IPS-20b (cell line): ENCODE measurements around the gene ATXN7L3.

Experiments used
- H3K27ac ChIP-seq: one replicate; pipeline ENCODE4 v1.5.1; 2013; ENCODE audit warnings: low read length
- H3K27me3 ChIP-seq: 2 replicates; pipeline ENCODE4 v1.6.1; 2013; ENCODE audit warnings: mild to moderate bottlenecking, low read length, inconsistent platforms; ENCODE audit not compliant: insufficient read depth
- H3K36me3 ChIP-seq: 2 replicates; pipeline ENCODE4 v1.6.1; 2013; ENCODE audit warnings: low read depth, mild to moderate bottlenecking, inconsistent platforms, low read length, moderate library complexity; ENCODE audit not compliant: insufficient read depth
- H3K4me1 ChIP-seq: 2 replicates; pipeline ENCODE4 v1.6.1; 2013; ENCODE audit warnings: mild to moderate bottlenecking, control low read depth, inconsistent platforms, low read length, moderate library complexity; ENCODE audit not compliant: insufficient read depth
- H3K4me3 ChIP-seq: 2 replicates; pipeline ENCODE4 v1.5.1; 2013; ENCODE audit warnings: mild to moderate bottlenecking, low read length, inconsistent platforms
- H3K9ac ChIP-seq: 2 replicates; pipeline ENCODE4 v1.6.1; 2013; ENCODE audit warnings: low read depth, mild to moderate bottlenecking, inconsistent platforms, low read length, moderate library complexity
- H3K9me3 ChIP-seq: 2 replicates; pipeline ENCODE4 v1.6.1; 2013; ENCODE audit warnings: mild to moderate bottlenecking, low read depth, low read length, inconsistent platforms; ENCODE audit not compliant: insufficient read depth

Gene ATXN7L3

GRCh38 chr17:44206825-44207155 is 7.1 kb upstream of the ATXN7L3 start:
- H3K4me3 ChIP-seq, result no peak overlapping the region
- H3K4me1 ChIP-seq, result peaks cover 3% of the 10 kb centered on the region; the same call in 1 of the 2 replicates
- H3K27me3 ChIP-seq, result no peaks in the 10 kb centered on the region
- H3K9ac ChIP-seq, result no peak overlapping the region
- H3K27ac ChIP-seq, result no peak overlapping the region
- H3K9me3 ChIP-seq, result no peaks in the 10 kb centered on the region
- peaks cover 52% of the 10 kb centered on the region for H3K36me3 ChIP-seq

DNA sequence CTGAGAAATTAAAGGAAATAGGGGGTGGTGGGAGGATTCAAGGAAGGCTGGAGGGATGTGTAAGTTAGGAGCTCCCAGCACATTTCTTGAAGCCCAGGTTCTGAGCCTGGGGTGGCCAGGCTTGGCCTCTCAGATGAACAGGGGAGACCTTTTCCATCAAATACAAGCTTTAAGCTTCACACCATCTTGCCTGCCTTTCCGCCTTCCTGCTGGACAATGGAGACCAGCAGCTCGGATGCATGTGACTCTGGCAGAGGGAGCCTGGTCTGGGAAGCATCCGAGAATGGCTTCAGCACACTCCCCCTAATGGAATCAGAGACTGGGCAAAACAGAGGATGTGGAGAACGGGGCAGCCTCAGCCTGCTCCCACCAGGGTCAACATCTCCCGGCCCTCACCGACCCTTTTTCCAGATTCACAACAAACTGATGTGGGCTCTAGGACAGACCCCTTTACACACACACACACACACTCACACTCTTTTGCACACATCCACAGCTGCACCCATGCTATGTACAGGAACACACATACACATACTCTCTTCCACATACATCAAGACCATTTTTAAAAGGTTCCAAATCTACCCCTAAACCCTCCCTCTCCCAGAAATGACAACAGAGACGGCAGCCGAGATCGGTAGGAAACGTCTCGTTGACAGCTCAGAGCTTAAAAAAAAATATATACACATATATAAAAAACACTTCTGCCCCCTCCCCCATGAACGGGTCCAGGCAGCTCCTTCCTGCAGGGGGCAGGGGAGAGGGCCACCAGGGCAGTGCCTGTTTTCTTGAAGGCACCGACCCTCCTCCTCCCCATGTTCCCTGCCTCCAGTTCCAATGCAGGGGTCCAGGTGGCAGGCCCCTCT is 6.5 kb upstream of the ATXN7L3 start:
- Histone ChIP-seq H3K4me1 (peaks cover 3% of the 10 kb centered on the region; the same call in 1 of the 2 replicates), H3K27ac (no peak overlapping the region), H3K36me3 (peaks cover 46% of the 10 kb centered on the region), H3K4me3 (no peak overlapping the region), H3K27me3 (no peaks in the 10 kb centered on the region), H3K9me3 (no peaks in the 10 kb centered on the region), H3K9ac (no peak overlapping the region)

DNA sequence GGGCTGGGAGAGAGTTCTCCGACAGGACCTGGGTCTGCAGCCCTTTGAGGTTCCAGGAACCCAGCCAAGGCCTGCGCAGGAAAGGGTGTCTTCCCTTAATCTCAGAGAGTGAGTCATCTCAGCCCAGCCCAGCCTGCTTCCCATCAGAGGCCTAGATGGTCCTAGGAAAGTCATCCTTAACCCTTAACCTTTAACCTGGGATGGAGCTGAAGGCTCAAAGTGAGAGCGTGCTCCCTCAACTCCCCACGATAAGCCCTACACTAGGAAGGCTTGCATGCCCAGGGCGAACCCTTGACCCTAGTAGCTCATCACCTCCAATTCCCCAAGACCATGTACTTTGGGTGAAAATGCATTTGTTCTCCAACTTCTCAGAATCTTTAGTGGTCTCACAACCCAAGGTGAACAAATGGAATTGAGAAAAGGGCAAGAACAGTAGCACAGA is 4.8 kb upstream of the ATXN7L3 start:
- no peak overlapping the region for H3K4me3 ChIP-seq
- peaks cover 35% of the 10 kb centered on the region for H3K36me3 ChIP-seq
- no peaks in the 10 kb centered on the region for H3K9me3 ChIP-seq
- no peak overlapping the region for H3K9ac ChIP-seq
- H3K4me1 ChIP-seq, result peaks cover 4% of the 10 kb centered on the region; the same call in 1 of the 2 replicates
- no peaks in the 10 kb centered on the region for H3K27me3 ChIP-seq
- no peak overlapping the region for H3K27ac ChIP-seq

DNA sequence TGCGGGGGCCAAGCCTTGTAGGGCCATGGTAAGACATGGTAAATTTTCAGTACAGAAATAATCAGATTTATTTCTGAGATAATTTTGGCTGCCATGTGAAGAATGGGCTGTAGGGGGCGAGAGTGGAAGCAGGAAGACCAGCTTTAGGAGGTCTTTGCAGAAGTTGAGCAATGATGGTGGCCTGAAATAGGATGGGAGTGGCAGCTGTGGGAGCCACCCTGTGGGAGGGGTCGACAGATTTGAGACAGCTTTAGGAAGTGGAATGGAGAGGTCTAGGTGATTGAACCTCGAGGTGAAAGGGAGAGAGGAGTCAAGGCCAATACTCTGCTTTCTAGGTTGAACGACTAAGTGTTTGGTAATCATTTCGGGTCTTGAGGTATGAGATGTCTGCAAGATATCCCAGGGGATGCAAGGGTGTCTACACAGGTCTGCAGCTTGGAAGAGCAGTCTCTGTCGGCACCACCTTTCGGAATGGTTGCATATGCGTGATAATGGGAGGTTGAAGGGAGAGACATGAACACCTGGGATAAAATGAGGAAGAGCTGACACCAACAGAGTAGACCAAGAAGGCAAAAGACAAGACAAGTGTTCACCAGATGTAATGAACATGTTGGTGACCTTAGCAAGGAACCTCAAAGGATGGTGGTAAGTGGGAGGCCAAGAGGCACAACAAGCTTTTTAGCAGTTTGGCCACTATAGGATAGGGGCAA is 4.2 kb upstream of the ATXN7L3 start:
- Histone ChIP-seq H3K9me3 (no peaks in the 10 kb centered on the region), H3K27me3 (no peaks in the 10 kb centered on the region), H3K36me3 (peaks cover 29% of the 10 kb centered on the region), H3K4me1 (peaks cover 4% of the 10 kb centered on the region; the same call in 1 of the 2 replicates), H3K4me3 (no peak overlapping the region), H3K27ac (no peak overlapping the region), H3K9ac (no peak overlapping the region)

- Histone ChIP-seq H3K27ac (no peak overlapping the region), H3K9me3 (no peaks in the 10 kb centered on the region), H3K4me1 (peaks cover 10% of the 10 kb centered on the region), H3K9ac (no peak overlapping the region), H3K36me3 (peaks cover 19% of the 10 kb centered on the region), H3K4me3 (no peak overlapping the region), H3K27me3 (no peaks in the 10 kb centered on the region)
These were observed 3.1 kb upstream of the ATXN7L3 start for GRCh38 chr17:44202756-44203155.

DNA sequence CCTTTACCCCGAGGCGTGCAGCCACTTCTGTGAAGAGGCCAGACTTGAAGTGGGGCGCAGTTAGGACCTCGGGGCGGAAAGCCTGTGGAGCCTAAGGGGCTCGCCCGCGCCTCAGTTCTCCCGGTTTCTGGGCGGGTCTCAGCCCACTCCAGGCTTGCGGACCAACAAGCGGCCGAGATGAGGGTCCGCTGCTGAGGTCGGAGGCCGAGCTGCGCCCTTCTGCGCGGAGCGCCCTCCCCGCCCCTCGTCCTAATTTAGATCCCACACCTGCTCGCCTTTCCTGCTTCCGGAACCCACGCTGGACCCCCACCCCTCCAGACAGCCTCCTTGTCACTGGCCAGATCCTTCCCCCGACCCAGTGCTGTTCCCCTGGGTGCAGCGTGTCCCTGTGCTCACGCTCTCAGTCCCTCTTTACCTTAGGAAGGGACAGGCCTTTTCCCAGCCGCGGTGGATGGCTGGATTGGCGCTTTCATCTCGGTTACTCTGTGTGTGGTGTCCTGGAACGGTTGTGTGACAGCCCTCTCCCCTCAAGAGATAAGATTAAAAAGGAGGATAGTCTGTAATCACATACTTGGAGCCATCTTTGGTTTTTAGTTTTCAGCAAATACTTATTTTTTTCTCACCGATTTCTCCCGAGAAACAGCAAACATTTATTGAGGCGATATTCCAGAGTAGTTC is 933 bp upstream of the ATXN7L3 start:
- Histone ChIP-seq H3K9ac (peak overlapping the region; percentile 92), H3K36me3 (peaks cover 20% of the 10 kb centered on the region), H3K9me3 (no peaks in the 10 kb centered on the region), H3K27ac (peak overlapping the region; percentile 72), H3K4me1 (peaks cover 13% of the 10 kb centered on the region), H3K27me3 (no peaks in the 10 kb centered on the region), H3K4me3 (peak overlapping the region; percentile 88)

DNA sequence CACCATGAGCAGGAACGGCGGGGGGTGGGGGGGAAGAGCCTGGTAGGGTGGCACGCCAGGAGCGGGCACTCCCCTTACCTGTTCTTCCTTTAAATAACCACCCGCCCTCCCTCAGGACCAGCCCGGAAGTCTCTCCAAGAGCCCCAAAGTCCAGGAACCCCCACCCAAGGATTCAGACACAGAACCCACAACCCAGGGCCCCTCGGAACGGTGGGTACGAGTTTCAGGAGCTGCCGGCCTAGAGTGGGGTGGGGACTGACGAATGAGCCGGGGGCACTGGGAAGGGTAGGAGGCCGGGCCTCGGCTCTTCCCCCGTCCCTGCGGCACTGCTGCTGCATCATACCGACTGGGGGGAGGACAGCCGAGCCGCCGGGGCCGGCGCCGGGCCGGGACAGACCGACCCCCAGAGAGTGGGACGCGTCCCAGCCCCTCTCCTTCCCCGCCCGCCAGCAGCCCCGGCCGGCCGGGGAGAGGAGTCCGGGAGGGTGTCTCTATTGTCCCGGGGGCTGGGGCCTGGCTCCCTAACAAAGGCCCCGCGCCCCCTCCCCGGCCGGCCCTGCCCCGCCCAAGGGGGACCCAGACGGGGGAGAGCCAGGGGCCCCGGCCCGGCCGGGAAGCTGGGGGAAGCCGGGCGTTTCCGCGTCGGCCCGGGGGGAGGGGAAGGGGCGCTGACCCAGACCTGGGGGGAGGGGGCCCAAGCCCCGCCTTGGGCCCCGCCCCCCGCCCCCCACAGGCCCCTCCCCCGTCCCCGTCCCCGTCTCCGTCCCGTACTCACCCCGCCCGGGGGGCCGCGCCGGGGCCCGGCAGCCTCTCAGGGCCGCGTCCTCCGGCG is 747 bp downstream of the ATXN7L3 start:
- peak overlapping the region; percentile 65 for H3K27ac ChIP-seq
- no peaks in the 10 kb centered on the region for H3K27me3 ChIP-seq
- peak overlapping the region; percentile 90 for H3K4me3 ChIP-seq
- no peaks in the 10 kb centered on the region for H3K9me3 ChIP-seq
- H3K9ac ChIP-seq, result peak overlapping the region; percentile 89
- H3K4me1 ChIP-seq, result peaks cover 13% of the 10 kb centered on the region
- H3K36me3 ChIP-seq, result peaks cover 37% of the 10 kb centered on the region

DNA sequence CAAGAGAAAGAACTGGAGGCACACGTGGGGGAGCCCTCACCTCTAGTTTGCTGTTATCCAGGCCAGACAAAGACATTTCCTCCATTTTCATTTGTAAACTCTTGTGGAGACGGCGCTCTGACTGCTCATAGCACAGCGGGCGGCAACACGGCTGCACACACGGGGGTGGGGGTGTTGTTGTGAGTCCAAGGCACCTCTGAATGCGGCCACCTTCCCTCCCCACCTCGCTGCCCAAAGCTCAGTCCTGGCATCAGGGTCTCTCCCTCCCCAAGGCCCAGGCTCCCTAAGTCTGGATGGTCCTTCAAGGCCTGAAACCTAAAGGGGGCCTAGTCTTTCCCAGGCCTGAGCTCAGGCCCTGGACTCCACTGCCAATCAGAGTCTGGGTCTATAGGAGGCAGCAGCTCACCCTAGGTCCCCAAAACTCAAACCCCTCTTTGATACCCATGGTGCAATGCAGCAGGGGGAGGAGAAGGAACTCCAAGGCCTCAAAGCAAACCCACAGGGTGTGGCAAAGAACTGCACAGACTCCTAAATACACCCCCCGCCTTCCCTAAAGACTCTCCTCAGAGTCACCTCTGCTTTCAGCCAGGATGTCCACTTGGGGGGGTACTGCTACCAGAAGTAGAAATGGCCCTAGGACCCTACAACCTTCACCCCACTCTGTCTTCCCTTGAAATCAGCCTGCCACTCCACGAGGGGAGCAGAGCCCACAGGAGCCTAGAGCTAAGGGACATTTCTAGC is 1.5 kb downstream of the ATXN7L3 start:
- H3K27me3 ChIP-seq, result no peaks in the 10 kb centered on the region
- peaks cover 44% of the 10 kb centered on the region for H3K36me3 ChIP-seq
- peak overlapping the region; percentile 65 for H3K27ac ChIP-seq
- peaks cover 13% of the 10 kb centered on the region for H3K4me1 ChIP-seq
- no peaks in the 10 kb centered on the region for H3K9me3 ChIP-seq
- peak overlapping the region; percentile 89 for H3K9ac ChIP-seq
- peak overlapping the region; percentile 90 for H3K4me3 ChIP-seq

DNA sequence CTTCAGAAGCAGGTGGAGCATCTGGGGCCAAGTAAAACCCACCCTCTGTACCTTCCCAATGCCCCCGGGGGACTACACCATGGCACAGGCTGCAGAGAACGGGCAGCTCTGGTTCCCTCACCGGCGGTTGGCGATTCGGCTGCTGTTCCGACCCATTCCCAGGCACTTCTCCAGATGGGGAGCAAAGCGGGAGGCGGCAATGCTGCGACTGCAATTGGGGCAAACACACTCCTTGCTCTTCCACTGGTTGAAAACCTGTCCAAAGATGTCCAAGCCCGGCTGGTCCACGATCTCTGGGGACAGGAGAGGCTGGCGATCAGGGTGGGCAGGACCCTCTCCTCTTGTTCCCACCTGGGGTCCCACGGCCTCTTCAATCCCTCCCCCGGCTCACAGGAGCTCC is 2.6 kb downstream of the ATXN7L3 start:
- peaks cover 50% of the 10 kb centered on the region for H3K36me3 ChIP-seq
- H3K9me3 ChIP-seq, result no peaks in the 10 kb centered on the region
- H3K27me3 ChIP-seq, result no peaks in the 10 kb centered on the region
- H3K9ac ChIP-seq, result no peak overlapping the region
- H3K4me3 ChIP-seq, result no peak overlapping the region
- peaks cover 19% of the 10 kb centered on the region for H3K4me1 ChIP-seq
- H3K27ac ChIP-seq, result no peak overlapping the region

GRCh38 chr17:44193326-44194084 is 6.2 kb downstream of the ATXN7L3 start:
- no peaks in the 10 kb centered on the region for H3K27me3 ChIP-seq
- H3K27ac ChIP-seq, result no peak overlapping the region
- H3K9me3 ChIP-seq, result no peaks in the 10 kb centered on the region
- H3K9ac ChIP-seq, result no peak overlapping the region
- H3K4me1 ChIP-seq, result peaks cover 21% of the 10 kb centered on the region
- peaks cover 66% of the 10 kb centered on the region for H3K36me3 ChIP-seq
- H3K4me3 ChIP-seq, result no peak overlapping the region
